ENCODE measurements around the gene INTS6L. TPM values are rescaled to one million over a fixed set of nuclear protein-coding genes. Genes with fewer than 3 reads are reported as not detected.
"Not testable (repeated sequence)": the region's sequence is repeated elsewhere in the genome, so short reads cannot be mapped to it uniquely, and the experiment has no call there.

Gene INTS6L
- total RNA-seq, 2 experiments from 2014 or later, result 26.7 to 30.5 TPM

GRCh38 chrX:135596495-135596894, 76.0 kb downstream of the INTS6L start:
- no peaks in the 10 kb centered on the region for H3K9me3 Mint-ChIP-seq
- DNase-seq (peak; percentile 11 to 66 (median 33)), ATAC-seq (ENCODE audit: poor library complexity) (peak; percentile 64)
- no peaks in the 10 kb centered on the region for H3K4me1 Mint-ChIP-seq (ENCODE audit: low read depth)
- H3K27me3 Mint-ChIP-seq, result peaks cover 10% of the 10 kb centered on the region
- TF ChIP-seq CTCF (IDR thresholded peaks at IDR 0.05), result peak; percentile 15
- Histone ChIP-seq H3K9me3 (ENCODE audit: control insufficient read depth in 1 of 2, insufficient read depth in 1 of 2, low read length in 2 of 2) (no peaks in the 10 kb centered on the region), H3K4me1 (ENCODE audit: insufficient read depth, low read length) (no peaks in the 10 kb centered on the region), H3K36me3 (ENCODE audit: insufficient read depth, low read length) (no peaks in the 10 kb centered on the region), H3K27ac (ENCODE audit: low read depth in 1 of 2, low read length in 2 of 2) (no peak overlapping the region), H3K4me3 (ENCODE audit: low read length) (no peak overlapping the region), H3K27me3 (ENCODE audit: control insufficient read depth in 1 of 2, insufficient read depth in 2 of 2, low read length in 2 of 2) (no peaks in the 10 kb centered on the region)
- H3K4me3 Mint-ChIP-seq, result no peak overlapping the region
- ChIA-PET CTCF (no interaction called here), POLR2A (no interaction called here)
- intact Hi-C loops (cut with DNase I, micrococcal nuclease), result loop anchor here (1.0 kb wide), 1 partner anchor 112 kb away; no protein-coding TSS in a partner anchor
- H3K36me3 Mint-ChIP-seq (ENCODE audit: low read depth), result no peaks in the 10 kb centered on the region
- no peak overlapping the region for H3K27ac Mint-ChIP-seq

- no peaks in the 10 kb centered on the region for H3K4me1 Mint-ChIP-seq (ENCODE audit: low read depth)
- no peaks in the 10 kb centered on the region for H3K27me3 ChIP-seq (ENCODE audit: control insufficient read depth in 1 of 2, insufficient read depth in 2 of 2, low read length in 2 of 2)
- H3K9me3 Mint-ChIP-seq, result no peaks in the 10 kb centered on the region
- TF ChIP-seq CTCF (IDR thresholded peaks at IDR 0.05), result no peak
- H3K27me3 Mint-ChIP-seq, result peaks cover 18% of the 10 kb centered on the region
- no peaks in the 10 kb centered on the region for H3K9me3 ChIP-seq (ENCODE audit: control insufficient read depth in 1 of 2, insufficient read depth in 1 of 2, low read length in 2 of 2)
- H3K27ac Mint-ChIP-seq, result no peak overlapping the region
- CTCF ChIA-PET, result no interaction called here
- H3K36me3 ChIP-seq (ENCODE audit: insufficient read depth, low read length), result no peaks in the 10 kb centered on the region
- intact Hi-C loops (cut with DNase I, micrococcal nuclease), result no loop called here
- no peak overlapping the region for H3K27ac ChIP-seq (ENCODE audit: low read depth in 1 of 2, low read length in 2 of 2)
- H3K4me3 Mint-ChIP-seq, result no peak overlapping the region
- ATAC-seq (ENCODE audit: poor library complexity) (no peak), DNase-seq (no peak)
- no peak overlapping the region for H3K4me3 ChIP-seq (ENCODE audit: low read length)
- POLR2A ChIA-PET, result no interaction called here
- no peaks in the 10 kb centered on the region for H3K36me3 Mint-ChIP-seq (ENCODE audit: low read depth)
- no peaks in the 10 kb centered on the region for H3K4me1 ChIP-seq (ENCODE audit: insufficient read depth, low read length)
Observed at GRCh38 chrX:135605906-135606305, 85.4 kb downstream of the INTS6L start.

GRCh38 chrX:135624408-135625204, 104.1 kb downstream of the INTS6L start:
- H3K4me1 ChIP-seq (ENCODE audit: insufficient read depth, low read length); H3K27ac Mint-ChIP-seq; H3K27ac ChIP-seq (ENCODE audit: low read depth in 1 of 2, low read length in 2 of 2); H3K4me1 Mint-ChIP-seq (ENCODE audit: low read depth); CTCF ChIA-PET; DNase-seq; ATAC-seq (ENCODE audit: poor library complexity); H3K27me3 ChIP-seq (ENCODE audit: control insufficient read depth in 1 of 2, insufficient read depth in 2 of 2, low read length in 2 of 2); POLR2A ChIA-PET; H3K9me3 Mint-ChIP-seq; H3K36me3 Mint-ChIP-seq (ENCODE audit: low read depth); H3K9me3 ChIP-seq (ENCODE audit: control insufficient read depth in 1 of 2, insufficient read depth in 1 of 2, low read length in 2 of 2); H3K4me3 ChIP-seq (ENCODE audit: low read length); H3K4me3 Mint-ChIP-seq; intact Hi-C loops (cut with DNase I, micrococcal nuclease); H3K27me3 Mint-ChIP-seq; H3K36me3 ChIP-seq (ENCODE audit: insufficient read depth, low read length): not testable (repeated sequence)

- DNase-seq (no peak), ATAC-seq (ENCODE audit: poor library complexity) (no peak)
- H3K27me3 Mint-ChIP-seq, result no peaks in the 10 kb centered on the region
- no peak overlapping the region for H3K4me3 Mint-ChIP-seq
- no peaks in the 10 kb centered on the region for H3K27me3 ChIP-seq (ENCODE audit: control insufficient read depth in 1 of 2, insufficient read depth in 2 of 2, low read length in 2 of 2)
- no peaks in the 10 kb centered on the region for H3K4me1 ChIP-seq (ENCODE audit: insufficient read depth, low read length)
- no peak for TF ChIP-seq CTCF (IDR thresholded peaks at IDR 0.05)
- no peaks in the 10 kb centered on the region for H3K36me3 ChIP-seq (ENCODE audit: insufficient read depth, low read length)
- intact Hi-C loops (cut with DNase I, micrococcal nuclease), result no loop called here
- H3K27ac Mint-ChIP-seq, result no peak overlapping the region
- CTCF ChIA-PET, result no interaction called here
- H3K4me1 Mint-ChIP-seq (ENCODE audit: low read depth), result no peaks in the 10 kb centered on the region
- H3K4me3 ChIP-seq (ENCODE audit: low read length), result no peak overlapping the region
- no peak overlapping the region for H3K27ac ChIP-seq (ENCODE audit: low read depth in 1 of 2, low read length in 2 of 2)
- POLR2A ChIA-PET, result no interaction called here
- no peaks in the 10 kb centered on the region for H3K36me3 Mint-ChIP-seq (ENCODE audit: low read depth)
- H3K9me3 Mint-ChIP-seq, result no peaks in the 10 kb centered on the region
- no peaks in the 10 kb centered on the region for H3K9me3 ChIP-seq (ENCODE audit: control insufficient read depth in 1 of 2, insufficient read depth in 1 of 2, low read length in 2 of 2)
Observed at GRCh38 chrX:135625995-135626394, 105.5 kb downstream of the INTS6L start.
